K562 (cell line): Measurements from ENCODE around the gene TENM4. TPM values are rescaled to one million over a fixed set of nuclear protein-coding genes. Genes with fewer than 3 reads are reported as not detected.

Experiments used
- ATAC-seq: fragments of 200-7000 bp; cut with Tn5 transposase; 3 replicates; pipeline ENCODE4 v1.9.1; 2020; ENCODE audit warnings: moderate library complexity
- BruUV-seq: library from RNA; stranded (reverse); fragments of 400-500 nt; replicated peaks from 2 replicates; lab custom pipeline; 2021; lab: Mats Ljungman, UMichigan
- CTCF ChIA-PET: fragments of 300-600 bp; formaldehyde crosslinking; extraction: SDS; loops from one replicate; lab custom pipeline; 2021; ENCODE audit warnings: low intra/inter-chr PET ratio; lab: Yijun Ruan, JAX
- POLR2A ChIA-PET: fragments of 300-600, 350-650 bp; sonication (Branson Sonifier 250); formaldehyde crosslinking; extraction: SDS; loops from one replicate; lab custom pipeline; 2021; ENCODE audit warnings: antibody characterized with exemption, inconsistent platforms; lab: Yijun Ruan, JAX
- DNase-seq, 4 experiments: peaks; one replicate each; pipeline versions ENCODE4 v3.0.0 to v3.0.0-alpha.2; 2011 to 2018; ENCODE audit warnings: low spot score in 3 of 4, mixed read lengths in 3 of 4; ENCODE audit errors: extremely low read depth in 1 of 4
- FAIRE-seq: peaks from 2 replicates; lab custom pipeline; 2011; peaks lifted over from hg19 to GRCh38; lab: Jason Lieb, UNC
- H2AFZ ChIP-seq: 2 replicates; pipeline ENCODE4 v1.6.0; 2011; ENCODE audit warnings: low read depth, low read length, control low read depth, inconsistent platforms
- H3K27ac ChIP-seq: fragments of 200-600 bp; 3 replicates; pipeline ENCODE4 v1.8.0; 2011; ENCODE audit warnings: low read depth, mild to moderate bottlenecking, control low read depth, inconsistent platforms, low read length, moderate library complexity, mixed read lengths; ENCODE audit errors: extremely low read depth
- H3K27me3 ChIP-seq, 2 experiments: fragments of 300-600 bp in 1 of 2; 2 replicates in 1 of 2; 3 replicates in 1 of 2; pipeline versions ENCODE4 v1.6.0 to v1.8.0; 2011; ENCODE audit warnings: inconsistent platforms in 2 of 2, low read length in 2 of 2, mild to moderate bottlenecking in 1 of 2, mixed read lengths in 1 of 2, moderate library complexity in 1 of 2; ENCODE audit not compliant: control insufficient read depth in 2 of 2, insufficient read depth in 2 of 2
- H3K36me3 ChIP-seq: fragments of 300-600 bp; 3 replicates; pipeline ENCODE4 v1.8.0; 2011; ENCODE audit warnings: mild to moderate bottlenecking, low read length, inconsistent platforms; ENCODE audit not compliant: control insufficient read depth, insufficient read depth
- H3K4me1 ChIP-seq, 2 experiments: fragments of 200-600 bp in 1 of 2; replicated peaks in 1 of 2; 2 replicates in 1 of 2; 3 replicates in 1 of 2; pipeline versions ENCODE4 v1.5.1 to v1.8.0; 2011; ENCODE audit warnings: inconsistent platforms in 2 of 2, low read length in 2 of 2, mild to moderate bottlenecking in 1 of 2, mixed read lengths in 1 of 2, moderate library complexity in 1 of 2; ENCODE audit not compliant: control insufficient read depth in 2 of 2, insufficient read depth in 2 of 2
- H3K4me2 ChIP-seq: 2 replicates; pipeline ENCODE4 v1.6.1; 2011; ENCODE audit warnings: low read length, control low read depth, inconsistent platforms, mixed read lengths; ENCODE audit not compliant: insufficient read depth
- H3K4me3 ChIP-seq: fragments of 200-600 bp; sonication (generic), shearing (Covaris generic); 2 replicates; pipeline ENCODE4 v1.5.1; 2016; ENCODE audit warnings: control low read depth, inconsistent platforms
- H3K79me2 ChIP-seq: fragments of 200-600 bp; 3 replicates; pipeline ENCODE4 v1.8.0; 2011; ENCODE audit warnings: low read length, inconsistent platforms; ENCODE audit not compliant: control insufficient read depth, insufficient read depth
- H3K9ac ChIP-seq, 2 experiments: 2 replicates each; pipeline versions ENCODE4 v1.6.0 to v1.6.1; 2011; ENCODE audit warnings: low read depth in 2 of 2, low read length in 2 of 2, control low read depth in 1 of 2, inconsistent platforms in 1 of 2, mild to moderate bottlenecking in 1 of 2, mixed read lengths in 1 of 2; ENCODE audit not compliant: insufficient read depth in 1 of 2
- H3K9me1 ChIP-seq: one replicate; pipeline ENCODE4 v1.6.0; 2011; ENCODE audit warnings: inconsistent platforms, mild to moderate bottlenecking, low read length, moderate library complexity; ENCODE audit not compliant: control insufficient read depth, insufficient read depth
- H3K9me3 ChIP-seq: replicated peaks from 2 replicates; pipeline ENCODE4 v1.5.1; 2011; ENCODE audit warnings: low read depth, low read length, inconsistent platforms; ENCODE audit not compliant: control insufficient read depth, insufficient read depth
- H4K20me1 ChIP-seq: replicated peaks from 2 replicates; pipeline ENCODE4 v1.6.1; 2011; ENCODE audit warnings: low read length, inconsistent platforms, mixed read lengths; ENCODE audit not compliant: control insufficient read depth, insufficient read depth
- DLX4 ChIP-seq: fragments of 250-450 bp; sonication (Bioruptor Pico); IDR thresholded peaks from 2 replicates; pipeline ENCODE4 v1.6.1; 2021; ENCODE audit warnings: mild to moderate bottlenecking
- HDAC2 ChIP-seq: fragments of 450-650 bp; IDR thresholded peaks from 2 replicates; pipeline ENCODE4 v1.6.1; 2016; ENCODE audit warnings: mild to moderate bottlenecking
- MEIS2 ChIP-seq: fragments of 450-650 bp; IDR thresholded peaks from 2 replicates; pipeline ENCODE4 v1.6.1; 2014; ENCODE audit warnings: mild to moderate bottlenecking; ENCODE audit not compliant: partially characterized antibody
- SIX5 ChIP-seq, 2 experiments: IDR thresholded peaks; 2 replicates each; pipeline ENCODE4 v1.6.1; 2011; ENCODE audit warnings: low read length in 2 of 2, borderline replicate concordance in 1 of 2, low read depth in 1 of 2, mild to moderate bottlenecking in 1 of 2, moderate library complexity in 1 of 2; ENCODE audit not compliant: insufficient read depth in 1 of 2
- SNIP1 ChIP-seq: fragments of 450-650 bp; IDR thresholded peaks from 2 replicates; pipeline ENCODE4 v1.7.1; 2017; ENCODE audit warnings: low read depth, mild to moderate bottlenecking
- ZBTB40 ChIP-seq, 2 experiments: fragments of 450-650 bp in 1 of 2; sonication (generic) in 1 of 2; formaldehyde crosslinking in 1 of 2; IDR thresholded peaks; 2 replicates each; pipeline versions ENCODE4 v1.7.1 to v1.9.0; 2016 to 2022; ENCODE audit warnings: inconsistent platforms in 1 of 2, mild to moderate bottlenecking in 1 of 2, missing genetic modification reagents in 1 of 2
- ZNF764 ChIP-seq: fragments of 250-450 bp; sonication (Bioruptor Pico); IDR thresholded peaks from 2 replicates; pipeline ENCODE4 v1.4.0; 2020; ENCODE audit warnings: low read depth, mild to moderate bottlenecking, moderate library complexity
- WGBS: fragments of 100-300 bp; shearing (Covaris generic); methylation state at CpG from one replicate; pipeline ENCODE4 v1.1.6; 2016; ENCODE audit warnings: low coverage, mixed read lengths; ENCODE audit not compliant: insufficient coverage; ENCODE audit errors: missing lambda C conversion rate; 5-methylcytosine and 5-hydroxymethylcytosine counted together
- in situ Hi-C: fragments of 300-500 bp; cut with MboI; formaldehyde crosslinking; loops from 4 replicates; pipeline ENCODE4 v1.15.0; 2018; ENCODE audit warnings: inconsistent platforms, mixed read lengths
- intact Hi-C: fragments of 100-400 bp; cut with micrococcal nuclease; formaldehyde crosslinking; loops from 2 replicates; pipeline ENCODE4 v1.14.2; 2022
- polyA plus RNA-seq, 8 experiments: library from polyadenylated mRNA; depleted of rRNA in 4 of 8; stranded (reverse) in 5 of 8; unstranded in 3 of 8; fragments of >200 nt; fragmentation: Nextera tagmentation in 2 of 8; fragmentation: Illumina TruSeq in 1 of 8; extraction: Ambion mirVana in 2 of 8; extraction: Trizol in 1 of 8; gene quantifications; 2 replicates each; pipeline versions ENCODE4 v1.2.1 to v1.2.3, GENCODE V29; 2011 to 2014; ENCODE audit warnings: inconsistent platforms in 1 of 8, missing spikeins in 1 of 8
- total RNA-seq, 7 experiments: library from RNA; depleted of rRNA in 6 of 7; stranded (reverse); fragments of >200 nt in 6 of 7; fragmentation: Illumina TruSeq in 2 of 7; extraction: Trizol in 2 of 7; gene quantifications; 2 replicates each; pipeline versions ENCODE4 v1.2.1 to v1.2.3, GENCODE V29; 2011 to 2021; ENCODE audit warnings: low replicate concordance in 1 of 7
- TF ChIP-seq, protein P1 (sequence below): sonication (generic); formaldehyde crosslinking; IDR thresholded peaks from 2 replicates; pipeline ENCODE4 v1.8.0; 2022; ENCODE audit warnings: mild to moderate bottlenecking, missing genetic modification reagents

Gene TENM4
- total and polyA plus RNA-seq, 9 of the 15 experiments (the other 6 are each of a cell fraction or from before 2014, with no cell fraction given), result 0.16 TPM; not detected in 8

GRCh38 chr11:79025622-79026021 is 415.2 kb downstream of the TENM4 start:
- WGBS, result 1% methylated on average over 5 of the region's 5 CpGs
- Histone ChIP-seq H3K9me3 (no peaks in the 10 kb centered on the region), H3K27me3 (peaks cover 0 to 5% of the 10 kb centered on the region in 2 experiments; a peak in 1 of 5 replicates), H3K9ac (no peak overlapping the region), H3K36me3 (no peaks in the 10 kb centered on the region), H3K27ac (no peak overlapping the region), H3K4me2 (no peak overlapping the region), H4K20me1 (no peaks in the 10 kb centered on the region; the same call in 1 of the 2 replicates), H3K4me3 (no peak overlapping the region), H3K9me1 (peaks cover 2% of the 10 kb centered on the region), H3K79me2 (no peaks in the 10 kb centered on the region), H2AFZ (no peak overlapping the region), H3K4me1 (no peaks in the 10 kb centered on the region)
- intact Hi-C loops (no loop called here), in situ Hi-C loops (no loop called here)
- POLR2A ChIA-PET, result no interaction called here
- FAIRE-seq, result no peak
- no peak for DNase-seq
- BruUV-seq, result no TSS peak
- no peak for ATAC-seq
- CTCF ChIA-PET, result no interaction called here
- TF ChIP-seq SIX5 (IDR thresholded peaks at IDR 0.05; ENCODE audit: borderline replicate concordance in 1 of 2, insufficient read depth in 1 of 2, low read depth in 1 of 2, low read length in 2 of 2) (no peak), ZBTB40 (IDR thresholded peaks at IDR 0.05) (no peak), ZBTB40 (CRISPR knock-in tag; IDR thresholded peaks at IDR 0.05) (no peak), SNIP1 (no peak), DLX4 (CRISPR knock-in tag) (no peak), MEIS2 (no peak), ZNF764 (CRISPR knock-in tag) (no peak), HDAC2 (no peak)
- TF ChIP-seq, protein P1, sequence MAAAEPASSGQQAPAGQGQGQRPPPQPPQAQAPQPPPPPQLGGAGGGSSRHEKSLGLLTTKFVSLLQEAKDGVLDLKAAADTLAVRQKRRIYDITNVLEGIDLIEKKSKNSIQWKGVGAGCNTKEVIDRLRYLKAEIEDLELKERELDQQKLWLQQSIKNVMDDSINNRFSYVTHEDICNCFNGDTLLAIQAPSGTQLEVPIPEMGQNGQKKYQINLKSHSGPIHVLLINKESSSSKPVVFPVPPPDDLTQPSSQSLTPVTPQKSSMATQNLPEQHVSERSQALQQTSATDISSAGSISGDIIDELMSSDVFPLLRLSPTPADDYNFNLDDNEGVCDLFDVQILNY (CRISPR knock-in tag), result no peak
